Measurements from ENCODE around the gene MNX1.

MNX1 gene

DNA sequence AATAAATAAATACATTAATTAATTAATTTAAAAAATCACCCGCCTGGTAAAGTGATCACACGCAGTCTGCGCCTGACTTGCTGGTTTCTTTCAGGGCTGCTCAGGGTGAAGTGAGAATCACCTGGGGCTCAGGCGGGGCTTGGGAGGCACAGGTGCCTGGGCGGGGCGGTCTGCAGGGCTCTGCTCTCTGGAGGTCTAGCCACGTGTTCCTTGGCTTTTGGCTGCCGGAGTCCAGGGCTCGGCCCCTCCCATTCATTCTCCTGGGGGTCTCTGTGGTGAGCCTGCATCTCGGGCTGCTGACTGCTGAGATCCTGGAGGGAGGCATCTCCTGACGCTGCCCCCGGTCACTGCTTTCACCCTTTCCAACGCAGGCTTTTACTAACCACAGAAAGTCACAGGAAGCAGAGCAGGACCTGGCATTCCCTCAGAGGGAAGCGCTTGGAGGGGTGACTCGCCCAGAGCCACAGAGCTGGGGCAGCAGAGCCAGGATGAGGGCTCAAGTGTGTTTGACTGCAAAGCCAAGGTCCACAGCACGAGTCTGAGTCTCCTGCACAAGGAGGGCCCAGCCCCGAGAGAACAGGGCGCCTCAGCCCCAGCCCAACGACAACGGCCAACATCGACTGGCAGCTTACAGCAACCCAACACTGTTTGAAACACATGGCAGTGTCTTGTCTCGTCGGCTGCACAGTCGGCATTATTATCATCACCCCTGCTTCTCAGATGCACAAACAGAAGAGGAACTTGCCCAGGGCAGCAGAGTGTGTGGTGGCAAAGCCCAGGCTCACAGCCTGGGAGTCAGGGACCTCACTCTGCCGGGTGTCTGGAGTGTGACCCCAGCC is 22.4 kb upstream of the MNX1 start:
- DNase-seq (ENCODE audit: low read depth in 2 of 2), result no peak

- no peak for DNase-seq (ENCODE audit: low read depth in 2 of 2)
Observed at GRCh38 chr7:157032128-157032527, 21.7 kb upstream of the MNX1 start.

DNA sequence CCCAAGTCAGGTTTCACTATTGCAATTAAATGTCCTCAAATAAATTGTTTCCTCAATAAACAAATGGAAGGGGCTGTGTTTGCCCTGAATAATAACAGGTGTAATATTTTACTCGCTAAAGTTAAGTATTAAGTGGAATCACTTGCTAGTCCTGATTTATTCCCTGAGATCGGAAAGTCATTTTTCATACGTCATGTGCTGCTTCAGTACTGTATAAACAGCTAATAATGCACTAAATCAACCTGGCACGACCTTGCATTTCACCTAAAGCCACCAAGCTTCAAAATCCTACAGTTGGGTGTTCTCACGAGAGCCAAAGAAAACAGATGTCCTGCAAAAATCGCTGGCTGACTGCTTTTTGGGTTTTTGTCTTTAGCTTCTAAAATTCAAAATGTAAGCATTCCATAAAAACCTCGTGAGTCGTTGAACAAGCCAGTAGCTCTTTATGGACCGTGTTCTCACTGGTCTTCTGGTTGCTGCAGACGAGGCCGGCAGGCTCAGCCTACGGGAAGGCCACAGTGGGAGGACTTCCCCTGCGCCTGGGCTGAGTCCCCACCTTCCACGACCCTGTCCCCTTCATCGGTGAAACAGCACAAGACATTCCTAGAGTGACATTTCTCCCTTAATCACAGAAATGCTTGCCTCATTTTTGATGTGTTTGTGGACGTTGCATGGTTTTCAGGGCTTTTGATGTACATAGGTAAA is 17.9 kb upstream of the MNX1 start:
- DNase-seq (ENCODE audit: low read depth in 2 of 2), result no peak

GRCh38 chr7:157027568-157028198 is 17.2 kb upstream of the MNX1 start:
- DNase-seq (ENCODE audit: low read depth in 2 of 2), result no peak

GRCh38 chr7:157024716-157025115 is 14.3 kb upstream of the MNX1 start:
- DNase-seq (ENCODE audit: low read depth in 2 of 2), result no peak

GRCh38 chr7:157023589-157023905 is 13.1 kb upstream of the MNX1 start:
- no peak for DNase-seq (ENCODE audit: low read depth in 2 of 2)

DNA sequence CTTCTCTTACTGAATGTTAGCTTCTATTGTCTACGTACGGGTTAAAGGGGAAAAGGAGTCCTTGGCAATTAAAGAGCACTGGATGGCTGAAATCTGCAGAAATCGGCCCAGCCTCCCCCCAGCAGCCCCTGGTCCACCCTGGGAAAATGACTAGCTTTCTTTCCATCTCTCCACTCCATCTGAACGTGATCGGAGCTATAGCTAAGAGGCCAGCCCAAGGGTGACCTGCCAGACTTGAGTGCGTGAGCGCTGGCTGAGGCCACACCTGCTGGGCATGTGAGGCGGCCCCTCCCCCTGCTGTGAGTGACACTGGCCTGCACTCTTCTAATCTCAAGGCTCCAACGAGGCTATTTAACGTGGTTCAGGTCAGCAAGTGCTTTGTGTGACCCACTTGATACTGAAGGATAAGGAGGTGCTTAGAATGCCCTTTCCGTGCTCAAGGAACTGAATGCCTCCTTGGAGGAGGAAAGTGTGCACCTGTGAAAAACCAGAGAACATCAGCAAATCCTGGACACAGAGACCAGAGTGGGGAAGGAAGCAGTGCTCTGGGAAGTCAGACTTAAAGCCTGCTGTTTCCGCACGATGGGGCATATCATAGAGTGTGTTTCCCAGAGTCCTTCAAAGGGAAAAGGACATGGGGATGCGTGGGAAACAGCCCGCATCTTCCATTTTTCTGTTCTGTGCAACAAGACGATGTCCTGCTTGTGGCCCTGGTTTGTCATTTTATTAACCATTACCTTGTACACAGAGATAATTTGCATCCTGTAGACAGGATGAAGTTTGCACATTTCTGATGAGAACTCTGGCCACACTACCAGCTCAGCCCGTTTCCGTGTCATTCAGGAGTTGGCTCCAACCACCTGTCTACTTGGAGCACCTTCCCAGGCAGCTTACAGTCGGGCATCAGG is 12.5 kb upstream of the MNX1 start:
- DNase-seq (ENCODE audit: low read depth in 2 of 2), result no peak

DNA sequence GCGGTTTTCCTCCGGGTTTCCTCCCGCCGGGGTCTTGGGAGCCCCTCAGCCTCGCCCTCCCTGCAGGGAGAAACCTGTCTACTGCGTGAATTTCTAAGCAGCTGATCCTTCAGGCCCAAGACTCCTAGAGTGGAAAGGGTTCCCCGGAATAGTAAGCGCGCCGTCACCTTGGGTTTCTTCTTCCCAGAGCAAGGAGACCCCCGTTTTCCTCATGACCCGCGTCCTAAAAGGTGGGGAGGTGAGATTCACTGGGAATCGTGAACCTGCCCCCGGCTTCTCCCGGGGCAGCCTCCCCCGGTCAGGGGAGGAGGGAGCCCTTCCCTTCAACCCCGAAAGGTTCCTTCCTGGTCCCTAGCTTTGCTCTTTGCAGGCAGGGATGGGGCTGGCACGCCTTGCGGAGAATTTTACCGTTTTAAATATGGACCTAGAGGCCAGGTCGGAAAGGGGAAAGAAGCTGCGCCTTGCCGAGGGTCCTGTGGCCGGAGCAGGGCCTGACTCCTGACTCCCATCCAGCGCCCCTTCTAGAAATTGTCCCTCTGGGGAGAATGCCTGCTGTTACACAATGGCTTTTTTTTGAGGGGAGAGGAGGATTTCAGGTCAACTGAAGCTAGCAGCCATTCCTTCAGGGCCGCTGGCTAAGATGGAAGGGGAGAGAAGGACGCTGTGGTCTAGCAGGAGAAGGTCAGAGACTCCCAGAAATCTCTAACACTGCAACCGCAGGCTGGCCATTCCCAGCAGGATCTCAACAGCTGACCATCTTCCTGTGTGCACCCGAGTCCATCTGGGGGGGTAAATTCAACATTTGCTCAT is 11.6 kb upstream of the MNX1 start:
- DNase-seq (ENCODE audit: low read depth in 2 of 2), result no peak

- DNase-seq (ENCODE audit: low read depth in 2 of 2), result no peak
Observed at GRCh38 chr7:157021071-157021870, 10.8 kb upstream of the MNX1 start.

DNA sequence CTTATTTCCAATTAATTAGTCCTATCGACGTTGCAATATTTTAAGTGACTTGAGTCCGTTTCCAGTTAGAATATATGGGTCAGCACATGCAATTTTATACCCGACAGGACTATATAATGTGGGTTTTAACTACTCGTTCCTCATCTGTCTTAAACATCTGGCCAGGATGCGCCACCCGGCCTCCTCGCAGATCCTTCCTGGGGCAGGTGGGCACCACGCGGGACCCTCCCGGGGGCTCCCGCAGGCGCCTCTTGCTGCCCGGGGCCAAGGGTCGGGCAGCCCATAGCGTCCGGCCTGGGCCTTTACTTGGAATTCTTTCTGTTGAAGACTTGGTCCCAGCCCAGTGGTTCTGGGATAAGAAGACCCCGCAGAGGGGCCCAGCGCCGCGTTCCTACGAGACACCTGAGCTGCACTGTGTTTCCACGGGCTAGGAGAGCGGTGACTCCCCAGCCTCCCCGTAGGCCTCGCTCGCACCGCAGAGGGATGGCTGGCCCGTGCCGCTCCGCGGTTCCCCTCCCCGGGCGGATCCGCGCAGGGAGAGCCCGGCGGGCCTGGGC is 10.1 kb upstream of the MNX1 start:
- no peak for DNase-seq (ENCODE audit: low read depth in 2 of 2)

DNA sequence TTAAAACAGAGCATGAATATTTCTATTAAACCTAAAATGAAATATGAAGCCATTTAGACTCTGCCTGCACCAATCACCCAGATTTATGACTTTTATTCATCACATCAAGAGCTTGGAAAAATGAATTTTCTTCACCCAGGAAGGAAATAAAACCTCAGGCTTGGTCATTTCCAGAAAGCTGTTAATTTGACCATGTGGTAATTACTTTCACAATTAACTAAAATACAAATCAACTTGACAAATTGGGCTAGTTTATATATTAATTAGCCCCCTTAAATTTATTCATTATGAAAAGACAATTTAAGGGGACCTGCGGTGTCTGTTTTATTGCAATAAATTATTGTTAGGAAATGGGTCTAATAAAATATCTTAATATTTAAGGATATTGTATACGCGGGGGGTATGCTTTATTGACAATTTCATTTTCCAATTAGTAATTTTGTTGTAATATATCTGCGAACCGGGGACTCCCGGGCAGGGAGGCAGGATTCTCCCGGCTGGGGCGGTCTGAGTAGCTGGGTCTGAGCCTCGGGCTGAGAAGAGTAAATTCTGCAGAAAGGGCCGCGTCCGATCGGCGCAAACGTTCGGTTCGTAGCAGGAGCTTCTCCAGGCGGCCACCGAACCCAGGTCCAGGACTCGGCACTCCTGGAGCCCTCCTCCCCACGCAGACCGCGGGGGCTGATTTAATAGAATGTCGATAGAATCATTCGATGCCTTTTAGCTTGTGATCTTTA is 9.4 kb upstream of the MNX1 start:
- DNase-seq (ENCODE audit: low read depth in 2 of 2), result no peak

DNA sequence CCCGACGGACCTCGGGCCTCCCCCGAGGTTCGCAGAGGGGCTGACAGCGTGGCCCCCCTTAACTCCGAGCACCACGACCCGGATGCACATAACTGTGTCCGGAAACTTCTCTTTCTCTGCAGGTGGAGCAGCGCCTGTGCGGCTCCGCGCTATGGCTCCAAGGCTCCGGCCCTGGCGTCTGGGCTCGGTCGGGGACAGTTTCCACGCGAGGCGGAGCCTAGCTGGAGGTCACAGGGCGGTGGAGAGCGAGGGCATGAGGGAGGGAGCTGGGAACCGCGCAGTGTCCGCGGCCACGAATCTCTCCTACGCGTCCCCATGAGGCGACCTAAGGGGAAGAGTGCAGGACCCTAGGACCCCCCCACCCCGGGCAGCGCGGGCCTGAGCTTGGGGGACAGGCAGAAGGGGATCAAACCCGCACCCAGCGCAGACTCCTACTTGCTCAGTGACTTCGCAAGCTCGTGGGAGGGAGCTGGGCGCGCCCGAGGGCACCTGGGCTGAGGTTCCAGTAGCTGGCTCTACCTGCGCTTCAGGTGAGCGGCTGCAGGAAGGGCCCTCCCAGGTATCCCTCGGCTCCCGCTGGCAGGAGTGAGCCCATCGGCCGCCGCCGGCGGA is 8.6 kb upstream of the MNX1 start:
- no peak for DNase-seq (ENCODE audit: low read depth in 2 of 2)

DNA sequence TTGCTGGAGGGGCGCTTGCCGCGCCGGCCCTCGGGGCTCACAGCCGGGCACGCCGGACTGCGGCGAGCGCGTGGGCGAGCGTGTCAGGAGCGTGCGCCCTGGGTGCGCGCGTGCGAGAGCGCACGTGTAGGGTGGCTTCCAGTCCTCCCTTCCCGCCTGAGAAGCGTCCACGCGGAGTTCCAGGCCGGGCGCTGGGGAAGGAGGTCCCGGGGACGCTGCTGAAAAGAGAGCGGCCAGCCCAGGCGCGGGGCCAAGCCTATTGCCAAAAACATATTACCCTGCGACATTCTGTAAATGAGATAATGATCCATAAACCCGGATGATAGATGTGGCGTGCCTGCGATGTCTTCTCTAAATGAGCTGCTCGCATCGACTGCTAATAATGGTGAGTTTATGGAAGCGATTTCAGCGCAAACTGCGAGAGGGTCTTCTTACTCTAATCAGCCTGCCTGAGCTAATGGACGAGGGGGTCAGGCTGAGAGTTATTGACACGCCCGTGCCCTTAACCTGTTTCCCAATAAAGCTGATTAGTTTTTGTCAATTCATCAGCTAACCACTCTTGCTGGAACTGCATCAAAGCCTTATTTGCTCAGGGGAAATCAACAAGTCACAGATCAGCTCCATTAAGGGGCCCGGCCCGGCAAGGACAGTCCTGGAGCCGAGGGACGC is 8.0 kb upstream of the MNX1 start:
- DNase-seq (ENCODE audit: low read depth in 2 of 2), result no peak

DNA sequence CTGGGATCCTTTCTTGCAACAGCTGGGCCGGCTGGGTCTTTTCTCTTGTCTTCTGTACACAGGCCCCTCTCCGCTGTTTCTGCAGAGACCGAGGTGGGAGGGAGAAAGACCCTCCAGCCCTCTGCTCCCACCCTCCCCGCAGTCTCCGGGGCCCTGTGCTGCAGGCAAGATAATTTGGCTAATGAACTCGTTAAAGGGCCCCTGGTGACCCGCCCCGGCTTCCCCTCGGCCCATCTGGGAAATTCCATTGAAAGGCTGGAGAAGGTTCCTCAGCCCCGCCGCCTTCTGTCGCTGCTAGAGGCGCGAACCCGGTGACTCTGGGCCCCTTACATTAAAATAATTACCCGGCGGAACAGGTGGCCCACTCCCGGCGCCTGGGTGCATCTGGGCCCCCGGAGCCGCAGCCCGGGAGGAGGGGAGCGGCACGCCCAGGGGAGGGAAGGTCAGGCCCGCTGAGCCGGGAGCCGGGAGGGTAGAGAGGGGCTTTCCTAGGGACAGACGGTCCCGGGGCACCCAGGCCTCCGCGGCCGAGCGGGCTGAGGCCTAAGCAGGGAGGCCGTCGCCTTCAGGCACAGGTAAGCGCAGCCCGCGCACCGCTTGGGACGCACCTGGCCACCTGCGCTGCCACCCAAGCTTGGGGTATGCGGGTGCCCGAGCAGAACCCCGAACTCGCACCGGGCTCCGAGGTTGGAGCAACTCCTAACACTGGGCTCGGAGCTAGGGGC is 7.3 kb upstream of the MNX1 start:
- no peak for DNase-seq (ENCODE audit: low read depth in 2 of 2)

DNA sequence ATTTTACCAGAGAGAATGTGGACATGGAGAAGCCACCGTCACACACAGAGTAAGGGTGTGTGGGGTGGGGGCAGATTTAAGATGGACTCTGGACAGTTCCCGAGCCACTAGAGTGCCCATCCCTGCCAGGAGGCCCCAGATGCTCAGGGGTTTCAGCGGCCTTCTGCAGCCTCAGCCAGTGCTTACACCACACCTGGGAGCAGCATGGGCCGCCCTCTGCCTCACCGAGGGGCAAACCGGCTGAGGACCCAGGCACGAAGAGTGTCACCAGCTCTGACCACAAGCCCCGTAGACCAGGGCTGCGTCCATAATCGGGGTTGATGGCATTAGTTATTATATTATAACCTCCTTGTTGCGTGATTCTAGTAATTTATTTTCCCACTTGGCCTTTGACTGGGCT is 6.7 kb upstream of the MNX1 start:
- DNase-seq (ENCODE audit: low read depth in 2 of 2), result no peak

GRCh38 chr7:157016352-157017041 is 6.0 kb upstream of the MNX1 start:
- no peak for DNase-seq (ENCODE audit: low read depth in 2 of 2)

GRCh38 chr7:157016024-157016351 is 5.5 kb upstream of the MNX1 start:
- no peak for DNase-seq (ENCODE audit: low read depth in 2 of 2)
